Mesangial cell (primary cell): ENCODE data around the gene SPRR1B. TPM values are rescaled to one million over a fixed set of nuclear protein-coding genes. Genes with fewer than 3 reads are reported as not detected.

Experiments
- total RNA-seq: library from RNA; depleted of rRNA; stranded (reverse); fragments of >200 nt; gene quantifications from 2 replicates; pipeline ENCODE4 v1.2.3, GENCODE V29; 2015

Gene SPRR1B, protein sequence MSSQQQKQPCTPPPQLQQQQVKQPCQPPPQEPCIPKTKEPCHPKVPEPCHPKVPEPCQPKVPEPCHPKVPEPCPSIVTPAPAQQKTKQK
- not detected in 2 replicates for total RNA-seq

DNA sequence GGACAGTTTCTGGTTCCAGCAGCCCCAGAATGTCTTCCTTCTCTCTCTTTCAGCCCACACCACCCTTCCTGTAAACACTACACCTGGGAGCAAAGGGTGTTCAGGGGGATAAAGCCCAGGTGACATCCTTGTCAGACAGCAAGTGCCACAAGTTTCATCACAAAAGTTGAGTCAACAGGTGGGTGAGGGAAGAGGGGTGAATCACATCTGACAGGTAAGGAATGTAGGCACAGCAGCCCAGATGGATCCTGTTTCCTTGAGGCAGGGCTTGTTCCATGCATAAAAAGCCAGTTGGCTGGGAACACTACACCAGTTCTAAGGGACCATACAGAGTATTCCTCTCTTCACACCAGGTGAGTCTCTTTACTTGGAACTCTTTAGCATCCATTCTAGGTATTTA is at the start of gene SPRR1B:
TSS of gene SPRR1B (plus strand) at position 309 of the 400 bp plus-strand sequence. CDS start 1,143 bp downstream, outside the sequence.

DNA sequence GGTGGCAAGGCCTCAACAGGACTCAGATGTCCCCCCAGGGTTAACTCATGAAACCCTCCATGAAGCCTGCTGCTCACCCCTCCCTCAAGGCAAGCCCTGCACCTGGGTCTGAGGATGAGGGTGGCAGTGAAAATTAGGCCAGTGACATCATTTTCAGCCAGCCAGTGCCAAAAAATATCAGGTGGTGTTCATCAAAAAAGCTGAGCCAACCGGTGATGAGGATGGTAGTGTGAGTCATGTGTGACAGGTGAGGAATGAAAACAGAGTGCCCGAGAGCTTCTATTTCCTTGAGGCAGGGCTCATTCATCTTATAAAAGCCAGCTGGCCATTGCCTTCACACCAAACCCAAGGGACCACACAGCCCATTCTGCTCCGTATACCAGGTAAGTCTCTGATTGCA is 47.3 kb upstream of the SPRR1B start, which contains the start of gene SPRR1A:
TSS of gene SPRR1A (plus strand) at position 339 of the 400 bp plus-strand sequence. CDS start 1,150 bp downstream, outside the sequence.

DNA sequence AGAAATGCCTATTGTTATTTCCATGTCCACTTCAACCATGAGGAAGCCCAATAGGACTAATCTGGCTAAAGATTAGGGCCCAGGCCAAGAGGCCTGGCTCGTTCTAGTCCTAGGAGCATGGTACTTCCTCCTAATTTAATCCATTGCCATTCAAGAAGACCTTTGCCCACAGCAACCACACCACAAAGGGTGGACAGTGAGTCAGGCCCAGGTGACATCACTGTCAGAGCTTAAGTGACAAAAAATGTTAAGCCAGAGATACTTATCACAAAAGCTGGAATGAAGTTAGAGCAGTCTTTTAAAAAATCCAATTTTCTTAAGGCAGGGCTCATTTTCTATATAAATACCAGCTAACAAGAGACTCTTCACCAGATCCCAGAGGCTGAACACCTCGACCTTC is 29.6 kb upstream of the SPRR1B start, which contains the start of gene SPRR3:
TSS of gene SPRR3 (plus strand) at position 368 of the 400 bp plus-strand sequence. CDS start 1,272 bp downstream, outside the sequence.

DNA sequence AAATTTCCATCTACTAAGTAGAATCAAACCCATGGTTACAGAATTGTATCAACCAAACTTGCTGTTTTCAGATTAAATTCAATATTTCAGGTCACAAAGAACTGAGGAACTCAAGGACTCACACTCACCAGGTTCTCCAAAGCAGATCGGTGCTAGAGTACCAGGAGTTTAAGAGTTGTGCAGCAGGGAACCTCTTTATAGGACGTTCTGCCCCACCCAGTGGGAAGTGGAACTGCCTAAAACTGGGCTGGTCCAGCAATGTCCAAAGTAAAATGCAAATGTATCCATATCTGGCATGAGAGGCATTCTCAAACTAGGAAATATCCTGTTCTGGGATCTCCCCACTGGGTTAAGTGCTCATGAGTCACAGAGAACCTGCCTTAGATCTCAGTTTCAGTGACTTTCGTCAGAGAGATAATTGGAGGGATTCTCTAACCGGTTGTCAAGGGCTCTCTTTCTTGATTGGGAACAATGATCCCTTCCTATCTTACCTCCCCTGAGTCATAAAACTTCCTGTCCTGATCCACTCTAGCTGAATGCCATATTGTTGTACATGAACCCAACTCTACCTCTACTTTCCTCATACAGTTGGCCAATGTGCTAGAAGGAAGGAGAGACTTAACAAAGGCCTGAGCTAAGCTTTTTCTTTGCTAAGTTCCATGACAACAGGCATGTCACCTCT is 10.1 kb downstream of the SPRR1B start, which contains the start of gene SPRR2D:
TSS of gene SPRR2D (minus strand) at position 171 of the 682 bp plus-strand sequence. CDS start 774 bp downstream, outside the sequence.

DNA sequence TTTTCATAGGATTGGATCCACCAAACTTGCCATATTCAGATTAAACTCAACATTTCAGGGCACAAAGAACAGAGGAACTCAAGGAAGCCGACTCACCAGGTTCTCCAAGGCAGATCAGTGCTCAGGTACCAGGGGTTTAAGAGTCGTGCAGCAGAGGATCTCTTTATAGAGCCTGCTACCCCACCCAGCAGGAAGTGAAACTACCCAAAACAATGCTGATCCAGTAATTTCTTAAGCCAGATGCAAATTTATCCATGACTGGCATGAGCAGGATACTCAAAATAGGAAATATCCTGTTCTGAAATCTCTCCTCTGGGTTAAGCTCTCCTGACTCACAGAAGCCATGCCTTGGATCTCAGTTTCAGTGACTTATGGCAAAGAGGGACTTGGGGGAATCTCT is 26.4 kb downstream of the SPRR1B start, which contains the start of gene SPRR2A:
TSS of gene SPRR2A (minus strand) at position 138 of the 400 bp plus-strand sequence. CDS start 777 bp downstream, outside the sequence.

DNA sequence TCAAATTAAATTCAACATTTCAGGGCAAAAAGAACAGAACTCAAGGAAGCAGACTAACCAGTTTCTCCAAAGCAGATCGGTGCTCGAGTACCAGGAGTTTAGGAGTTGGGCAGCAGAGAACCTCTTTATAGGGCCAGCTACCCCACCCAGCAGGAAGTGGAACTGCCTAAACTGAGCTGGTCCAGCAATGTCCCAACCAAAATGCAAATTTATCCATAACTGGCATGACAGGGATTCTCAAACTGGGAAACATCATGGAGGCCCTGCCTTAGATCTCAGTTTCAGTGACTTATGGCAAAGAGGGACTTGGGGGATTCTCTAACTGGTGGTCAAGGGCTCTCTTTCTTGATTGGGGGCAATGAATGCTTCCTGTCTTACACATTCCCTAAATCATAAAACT is 40.5 kb downstream of the SPRR1B start, which contains the start of gene SPRR2B:
TSS of gene SPRR2B (minus strand) at position 101 of the 400 bp plus-strand sequence. CDS start 772 bp downstream, outside the sequence.

Other genes starting within 250 kb of the SPRR1B start
- not detected in 2 replicates for gene LCE1E, start 244.9 kb upstream of the SPRR1B start, total RNA-seq
- gene LCE1D, start 234.5 kb upstream of the SPRR1B start, total RNA-seq, result not detected in 2 replicates
- not detected in 2 replicates for gene LCE1C, start 224.6 kb upstream of the SPRR1B start, total RNA-seq
- not detected in 2 replicates for gene LCE1B, start 219.2 kb upstream of the SPRR1B start, total RNA-seq
- not detected in 2 replicates for gene LCE1A, start 203.7 kb upstream of the SPRR1B start, total RNA-seq
- not detected in 2 replicates for gene LCE6A, start 188.3 kb upstream of the SPRR1B start, total RNA-seq
- not detected in 2 replicates for gene LCE7A, start 171.2 kb upstream of the SPRR1B start, total RNA-seq
- not detected in 2 replicates for gene SMCP, start 152.9 kb upstream of the SPRR1B start, total RNA-seq
- gene IVL, start 122.7 kb upstream of the SPRR1B start, total RNA-seq, result not detected in 2 replicates
- not detected in 2 replicates for gene SPRR5, start 84.0 kb upstream of the SPRR1B start, total RNA-seq
- gene SPRR4, start 60.6 kb upstream of the SPRR1B start, total RNA-seq, result not detected in 2 replicates
- not detected in 2 replicates for gene SPRR1A, start 47.1 kb upstream of the SPRR1B start, total RNA-seq
- gene SPRR3, start 29.5 kb upstream of the SPRR1B start, total RNA-seq, result not detected in 2 replicates
- gene SPRR2D, start 9.9 kb downstream of the SPRR1B start, total RNA-seq, result not detected in 2 replicates
- not detected in 2 replicates for gene SPRR2A, start 26.3 kb downstream of the SPRR1B start, total RNA-seq
- gene SPRR2B, start 40.4 kb downstream of the SPRR1B start, total RNA-seq, result not detected in 2 replicates
- not detected in 2 replicates for gene SPRR2E, start 63.3 kb downstream of the SPRR1B start, total RNA-seq
- not detected in 2 replicates for gene SPRR2F, start 82.3 kb downstream of the SPRR1B start, total RNA-seq
- not detected in 2 replicates for gene SPRR2G, start 119.7 kb downstream of the SPRR1B start, total RNA-seq
- gene LELP1, start 172.2 kb downstream of the SPRR1B start, total RNA-seq, result not detected in 2 replicates
- gene PRR9, start 186.4 kb downstream of the SPRR1B start, total RNA-seq, result not detected in 2 replicates
- gene LORICRIN, start 228.5 kb downstream of the SPRR1B start, total RNA-seq, result not detected in 2 replicates